HCEC 1CT (cell line): Measurements from ENCODE around the gene CAPZB.

Source experiments
- DNase-seq: peaks from one replicate; pipeline ENCODE4 v3.0.0-alpha.2; 2017

Gene CAPZB

DNA sequence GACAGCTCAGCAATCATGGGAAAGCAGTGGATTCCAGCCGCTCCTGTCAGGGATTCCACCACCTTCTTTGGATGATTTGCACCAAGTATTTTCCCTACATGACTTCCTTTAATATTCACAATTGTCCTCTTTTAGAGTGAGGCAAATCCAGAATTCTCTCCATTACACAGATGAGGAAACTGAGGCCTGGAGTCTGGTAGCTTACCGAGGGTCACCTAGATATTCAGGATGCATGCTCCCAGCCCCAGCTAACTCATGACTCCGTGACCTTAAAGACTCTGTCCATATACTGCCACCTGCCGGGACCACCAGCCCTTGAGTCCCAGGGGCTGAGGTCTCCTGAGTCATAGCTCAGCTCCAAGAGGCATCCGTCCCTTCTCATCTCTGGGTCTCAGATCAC, 80.6 kb downstream of the CAPZB start:
- DNase-seq: no peak

DNA sequence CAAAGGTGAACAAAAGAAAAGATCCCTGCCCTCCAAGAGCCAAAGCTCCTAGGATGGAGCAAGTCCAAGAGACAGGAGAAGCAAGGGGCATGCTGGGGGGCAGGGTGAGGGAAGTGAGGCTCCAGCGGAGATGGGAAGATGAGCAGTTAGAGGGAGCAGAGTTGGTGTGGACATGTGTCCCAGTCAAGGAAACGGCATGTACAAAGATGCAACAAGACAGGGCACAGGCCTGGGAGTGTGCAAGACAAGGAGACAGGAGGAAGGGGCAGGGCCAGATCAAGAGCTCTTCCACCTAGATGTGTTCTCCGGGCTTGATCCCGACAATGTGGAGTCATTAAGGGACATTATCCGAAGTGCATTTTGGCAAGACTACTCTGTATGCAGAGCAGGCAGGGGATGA, 82.1 kb downstream of the CAPZB start:
- no peak for DNase-seq

DNA sequence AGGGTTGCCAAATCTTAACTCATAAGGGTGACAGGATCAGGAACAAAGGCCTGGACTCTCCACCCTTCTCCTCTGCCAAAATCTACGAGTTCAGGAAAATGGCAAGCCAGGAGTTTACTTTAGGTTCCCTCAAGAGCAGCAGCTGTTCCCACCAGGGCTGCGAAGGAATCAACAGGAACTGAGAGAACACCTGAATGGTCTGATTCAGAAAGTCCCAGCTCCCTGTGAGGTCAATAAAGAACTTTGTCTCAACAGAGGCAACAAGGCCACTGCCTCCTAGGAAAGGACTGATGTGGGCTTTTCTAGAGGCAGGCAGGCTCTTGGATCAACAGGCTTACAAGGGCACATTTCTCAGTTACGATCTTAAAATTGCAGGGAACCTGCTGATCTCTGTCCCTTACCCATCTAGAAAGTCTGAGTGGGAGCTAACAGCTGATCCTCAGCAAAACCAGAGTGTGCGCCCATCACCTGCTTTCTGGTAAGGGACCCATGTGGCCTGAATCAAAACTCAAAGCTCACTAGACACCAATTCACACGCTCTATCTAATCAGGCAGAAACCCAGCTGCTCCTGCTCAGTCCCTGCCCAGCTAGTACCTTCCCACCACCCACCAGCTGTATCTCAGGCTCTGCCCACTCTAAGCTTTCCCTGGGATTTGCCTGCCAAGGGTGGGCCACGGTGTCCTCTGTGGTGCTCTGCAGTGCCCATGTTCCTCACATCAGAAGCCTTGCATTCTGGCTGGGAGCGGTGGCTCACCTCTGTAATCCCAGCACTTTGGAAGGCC, 83.1 kb downstream of the CAPZB start:
- no peak for DNase-seq

DNA sequence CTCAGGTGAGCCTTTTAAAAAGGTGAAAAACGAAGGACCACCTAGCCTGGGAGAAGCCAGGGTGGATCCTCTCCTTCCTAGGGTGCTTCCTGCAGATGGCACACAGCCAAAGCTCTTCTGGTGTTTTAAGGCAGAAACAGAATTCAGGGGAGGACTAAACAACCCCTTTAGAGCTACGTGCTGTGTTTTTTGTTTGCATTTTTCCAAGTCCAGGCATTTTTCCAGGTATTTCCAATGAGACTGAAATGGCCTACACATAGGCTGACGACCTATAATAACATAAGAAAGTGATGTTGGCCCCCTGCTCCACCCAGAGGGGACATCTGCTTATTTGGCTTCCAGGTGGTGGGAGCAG, 83.8 kb downstream of the CAPZB start:
- DNase-seq: no peak

DNA sequence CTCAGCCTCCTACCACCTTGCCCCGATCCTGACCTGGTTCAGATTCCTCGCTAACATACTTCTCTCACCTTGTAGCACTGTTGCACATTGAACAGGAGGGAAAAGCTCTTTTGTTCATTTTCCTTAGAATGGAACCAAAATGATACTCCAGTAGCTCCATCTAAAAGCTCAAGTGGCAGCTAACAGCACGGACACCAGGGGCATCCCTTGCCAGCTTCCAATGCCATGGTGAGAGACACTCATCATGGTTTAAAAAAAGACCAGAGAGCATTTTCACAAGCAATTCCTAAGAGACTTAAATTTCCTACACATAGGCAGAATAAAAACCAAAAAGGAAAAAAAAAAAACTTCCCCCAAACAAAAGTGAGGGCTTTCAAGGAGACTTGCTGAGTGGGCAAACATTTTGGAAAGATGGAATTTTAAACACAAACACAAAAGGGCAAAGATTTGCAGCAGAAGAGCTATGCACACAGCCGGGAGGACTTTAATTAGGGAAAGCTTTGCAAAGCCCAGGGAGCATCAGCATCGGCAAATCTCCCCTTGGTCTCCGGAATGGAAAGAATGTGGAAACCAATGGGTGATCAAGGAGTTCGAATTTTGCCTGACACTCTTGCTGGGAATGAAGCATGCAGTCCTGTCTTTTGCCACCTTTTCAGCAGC, 84.3 kb downstream of the CAPZB start:
- DNase-seq: no peak

DNA sequence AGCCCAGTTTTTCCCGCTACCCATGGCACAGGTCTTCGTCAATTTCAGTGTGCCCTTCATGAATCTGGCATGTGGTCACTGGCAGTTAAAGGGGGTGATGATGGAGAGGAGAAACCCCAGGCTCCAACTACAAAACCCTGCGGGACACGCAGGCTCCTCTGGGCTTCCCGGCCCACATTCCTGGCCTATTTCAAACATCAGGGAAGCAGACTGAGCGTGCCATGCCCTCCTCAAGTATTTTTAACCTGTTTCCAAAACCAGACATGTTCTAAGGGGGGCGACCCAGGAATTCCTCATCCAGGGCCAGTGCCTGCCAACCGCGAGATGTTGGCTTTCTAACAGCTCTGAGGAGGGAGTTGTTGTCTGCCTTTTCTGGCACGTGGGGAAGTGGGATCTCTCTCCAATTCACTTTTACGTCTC, 85.1 kb downstream of the CAPZB start:
- no peak for DNase-seq

DNA sequence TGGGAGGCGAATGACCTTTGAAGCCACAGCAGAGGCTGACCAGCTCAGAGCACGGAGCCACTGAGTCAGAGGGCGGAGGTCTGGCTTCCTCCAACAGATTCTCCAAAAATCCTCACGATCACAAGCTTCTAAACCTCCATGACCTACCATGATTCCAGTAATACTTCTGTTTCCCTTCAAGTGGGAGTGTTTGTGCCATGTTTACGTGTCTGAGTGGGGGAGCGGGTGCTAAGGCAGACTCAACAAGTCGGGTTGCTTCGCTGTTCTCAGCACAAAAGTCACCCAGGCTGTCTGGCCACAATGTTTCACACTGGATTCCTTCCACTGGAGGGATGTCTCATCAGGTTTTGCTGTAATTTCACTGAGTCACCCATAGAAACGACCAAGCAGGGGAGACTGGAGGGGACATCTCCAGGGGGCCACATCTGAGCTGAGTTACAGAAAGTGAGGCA, 87.0 kb downstream of the CAPZB start:
- peak; percentile 92 for DNase-seq

DNA sequence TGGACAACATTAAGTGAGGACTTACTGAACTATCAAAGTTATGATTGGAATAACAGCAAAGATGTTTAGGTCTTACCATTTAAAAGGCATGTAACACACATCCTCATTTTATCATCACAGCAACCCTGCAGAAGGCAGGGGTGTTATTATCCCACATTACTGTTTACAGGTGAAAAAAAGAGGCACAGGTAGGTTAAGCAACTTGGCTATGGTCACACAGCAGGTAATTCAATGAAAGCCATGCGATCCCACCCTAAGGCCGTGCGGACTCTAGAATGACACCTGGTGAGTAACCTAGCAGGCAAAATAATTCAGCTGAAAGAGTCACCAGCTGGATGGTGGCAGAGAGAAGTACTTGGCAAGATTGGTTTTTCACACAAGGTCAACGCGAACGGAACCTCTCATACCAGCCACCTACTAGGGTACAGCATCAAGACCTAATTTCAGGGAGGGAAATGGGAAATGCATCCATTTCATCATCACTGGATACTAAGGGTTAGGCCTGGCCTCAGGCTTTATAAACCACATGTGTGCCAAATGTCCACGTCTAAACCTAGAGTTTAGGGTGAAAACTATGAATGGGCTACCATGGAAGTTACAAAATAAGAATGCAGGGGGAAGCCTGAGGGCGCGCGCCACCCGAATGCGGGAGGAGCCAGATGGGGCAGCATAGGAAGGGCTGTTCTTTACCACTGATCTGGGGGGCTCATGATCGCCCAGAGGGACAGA, 88.0 kb downstream of the CAPZB start:
- no peak for DNase-seq

DNA sequence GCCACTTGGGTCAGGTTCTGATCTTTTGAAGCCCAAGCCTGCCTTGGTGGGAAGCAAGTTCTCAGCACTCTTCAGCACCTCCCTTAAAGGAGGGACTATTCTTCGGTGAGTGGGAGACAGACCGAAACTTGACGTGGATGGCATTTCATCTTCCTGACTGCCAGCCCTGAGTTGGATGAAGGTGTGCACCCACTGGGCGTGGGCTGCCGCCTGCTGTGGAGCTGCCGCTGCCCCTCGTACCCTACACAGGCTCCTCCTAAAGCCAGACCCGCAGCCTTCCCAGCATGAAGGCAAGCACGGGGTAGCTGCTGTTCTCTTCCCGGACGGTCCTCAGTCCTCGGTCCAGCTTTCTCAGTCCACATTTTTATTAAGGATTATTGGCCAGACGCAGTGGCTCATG, 89.1 kb downstream of the CAPZB start:
- no peak for DNase-seq

DNA sequence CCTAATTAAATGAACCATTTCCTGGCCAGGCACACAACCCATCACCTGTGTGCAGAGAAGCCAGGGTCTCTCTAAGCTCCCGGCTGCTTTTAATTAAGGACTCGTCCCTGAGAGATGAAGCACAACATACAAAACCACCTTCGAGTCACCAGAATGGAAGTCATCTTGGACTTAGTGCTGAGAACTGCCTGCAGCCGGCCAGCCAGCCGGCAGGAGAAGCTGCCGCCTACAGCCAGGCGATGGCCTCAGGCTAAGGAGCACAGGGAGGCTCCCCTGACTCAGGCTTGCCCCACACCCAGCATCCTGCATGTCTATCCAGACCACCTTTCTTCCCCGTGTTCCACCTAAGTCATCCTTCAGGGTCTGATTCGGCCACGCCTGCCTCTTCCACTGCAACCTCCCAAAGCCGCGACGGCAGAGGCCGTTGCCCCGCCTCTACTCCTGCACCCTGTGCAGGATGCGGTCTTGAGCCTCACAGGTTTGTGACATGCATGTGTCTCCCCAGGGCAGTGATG, 89.6 kb downstream of the CAPZB start:
- DNase-seq: peak; percentile 18

DNA sequence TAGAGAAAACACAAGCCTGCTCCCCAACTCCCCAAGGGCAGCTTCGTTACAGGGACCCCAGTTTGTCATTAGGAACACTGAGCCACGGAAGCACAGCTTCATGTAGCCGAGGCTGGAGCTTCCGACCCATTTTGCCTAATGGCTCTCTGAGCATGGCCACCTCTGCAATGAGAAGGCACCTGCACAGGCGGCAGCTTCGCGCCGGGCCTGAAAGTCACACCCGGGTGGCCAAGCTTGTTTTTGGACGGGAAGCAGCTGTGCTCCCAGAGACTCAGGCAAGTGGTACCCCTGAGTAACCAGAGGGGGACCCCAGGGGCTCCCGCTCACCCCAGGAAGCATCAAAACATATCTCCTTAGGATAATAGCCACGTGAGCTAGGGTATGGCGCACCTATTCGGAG, 92.3 kb downstream of the CAPZB start:
- DNase-seq: no peak

DNA sequence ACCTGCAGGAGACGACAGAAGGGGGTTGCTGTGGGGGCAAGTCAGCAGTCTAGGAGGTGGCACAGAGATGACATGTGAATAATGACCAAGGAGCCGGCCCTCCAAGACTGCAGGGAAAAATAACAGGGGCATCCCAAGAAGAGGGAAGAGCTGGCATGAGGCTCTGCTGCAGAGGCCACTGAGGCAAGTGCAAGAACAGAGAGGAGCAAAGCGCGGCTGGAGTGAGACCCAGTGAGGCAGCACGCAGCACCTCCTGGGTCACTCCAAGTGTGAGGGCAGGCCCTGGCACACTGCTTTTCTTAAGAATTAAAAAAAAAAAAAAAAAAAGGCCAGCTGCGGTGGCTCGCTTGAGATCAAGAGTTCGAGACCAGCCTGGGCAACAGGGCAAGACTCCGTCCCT, 93.1 kb downstream of the CAPZB start:
- DNase-seq: no peak

DNA sequence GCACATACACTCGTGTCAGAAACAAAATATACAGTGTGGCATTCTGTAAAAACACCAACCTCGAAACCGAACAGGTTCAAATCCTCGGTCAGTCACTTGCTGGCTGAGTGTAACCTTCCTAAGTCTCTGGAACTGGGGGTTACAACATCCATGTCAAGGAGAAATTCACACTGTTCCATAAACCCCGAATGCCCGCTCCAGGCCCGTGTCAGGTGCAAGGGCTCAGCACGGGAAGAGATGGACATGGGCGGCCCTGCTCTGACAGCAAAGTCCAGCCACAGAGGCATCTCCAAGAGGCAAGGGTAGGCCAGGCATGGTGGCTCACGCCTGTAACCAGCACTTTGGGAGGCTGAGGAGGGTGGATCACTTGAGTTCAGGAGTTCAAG, 93.8 kb downstream of the CAPZB start:
- no peak for DNase-seq

DNA sequence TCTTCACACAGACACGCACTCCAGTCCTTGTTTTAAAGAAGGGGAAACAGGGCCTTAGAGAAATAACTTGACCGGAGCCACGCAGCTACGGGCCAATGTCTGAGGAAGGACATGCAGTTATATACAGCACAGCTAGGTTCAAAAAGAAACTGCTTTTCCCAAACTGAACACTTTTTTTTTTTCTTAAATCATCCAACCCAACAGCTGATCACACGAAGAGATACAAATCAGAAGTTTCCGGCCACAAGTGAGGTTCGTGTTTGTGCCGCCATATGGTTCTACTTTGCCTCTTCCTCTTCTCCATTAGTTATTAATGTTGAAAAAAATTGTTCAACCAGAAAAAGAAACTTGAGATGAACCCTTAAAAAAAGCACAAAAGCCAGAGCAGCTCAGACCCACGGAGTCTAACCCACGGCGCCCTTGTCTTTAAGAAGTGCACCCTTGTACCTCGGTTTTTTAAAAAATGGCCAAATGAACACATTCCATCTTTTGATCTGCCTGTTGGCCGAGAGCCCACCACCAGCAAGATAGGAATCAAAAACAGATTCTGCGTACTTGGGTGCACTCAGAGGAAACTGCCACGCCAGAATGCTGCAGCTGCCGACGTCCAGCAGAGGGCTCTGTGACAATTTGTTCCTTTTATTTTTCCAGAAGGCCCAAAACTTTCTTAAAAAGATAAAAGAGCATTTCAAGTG, 94.3 kb downstream of the CAPZB start:
- DNase-seq: peak; percentile 56

DNA sequence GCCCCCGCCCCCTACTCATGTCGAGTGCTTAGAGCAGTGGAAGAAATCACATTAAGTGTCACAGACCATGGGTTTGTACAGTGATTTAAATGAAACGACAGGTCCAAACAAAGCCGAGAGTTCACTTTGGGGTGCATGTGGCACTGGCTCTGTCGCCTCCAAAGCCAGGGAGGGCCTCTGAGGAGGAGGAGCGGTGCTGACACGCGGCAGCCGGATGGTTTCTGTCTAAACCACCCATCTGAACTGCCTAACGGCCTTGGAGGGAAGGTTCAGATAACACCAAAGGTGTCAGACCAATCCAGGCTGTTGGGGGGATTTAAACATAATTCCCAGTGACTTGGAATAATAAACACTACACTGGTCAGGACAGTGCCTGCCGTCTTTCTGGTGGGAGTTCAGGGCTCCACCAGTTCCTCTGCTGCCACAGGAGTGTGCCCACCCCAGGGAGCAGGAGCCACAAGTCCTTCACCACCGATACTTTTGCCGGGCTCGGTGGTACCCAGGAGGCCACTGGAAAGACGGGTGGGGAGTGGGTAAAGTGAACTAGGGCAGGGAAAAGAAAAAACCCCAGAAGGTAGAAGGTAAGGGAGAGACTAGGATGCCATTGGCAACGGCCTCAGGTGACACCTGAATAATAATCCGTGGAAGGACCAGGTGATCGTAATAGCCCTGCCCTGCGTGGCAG, 95.0 kb downstream of the CAPZB start:
- no peak for DNase-seq

DNA sequence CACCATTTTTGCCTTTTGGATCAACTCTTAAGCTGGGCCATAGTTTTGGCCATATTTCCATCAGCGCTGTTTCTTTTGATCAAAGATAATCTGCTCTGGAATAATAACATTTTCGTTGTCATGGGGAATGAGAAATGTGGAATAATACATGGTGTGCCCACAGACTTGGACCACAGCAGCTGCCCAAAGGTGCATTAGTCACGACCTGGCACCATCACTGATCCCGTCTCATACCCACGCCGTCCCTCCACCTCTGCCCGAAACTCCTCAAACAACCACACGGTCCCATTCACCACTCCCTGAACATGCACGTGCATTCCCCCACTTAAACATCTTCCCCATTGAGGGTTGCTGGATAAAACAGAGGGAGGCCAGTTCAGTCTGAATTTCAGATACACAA, 96.4 kb downstream of the CAPZB start:
- no peak for DNase-seq

DNA sequence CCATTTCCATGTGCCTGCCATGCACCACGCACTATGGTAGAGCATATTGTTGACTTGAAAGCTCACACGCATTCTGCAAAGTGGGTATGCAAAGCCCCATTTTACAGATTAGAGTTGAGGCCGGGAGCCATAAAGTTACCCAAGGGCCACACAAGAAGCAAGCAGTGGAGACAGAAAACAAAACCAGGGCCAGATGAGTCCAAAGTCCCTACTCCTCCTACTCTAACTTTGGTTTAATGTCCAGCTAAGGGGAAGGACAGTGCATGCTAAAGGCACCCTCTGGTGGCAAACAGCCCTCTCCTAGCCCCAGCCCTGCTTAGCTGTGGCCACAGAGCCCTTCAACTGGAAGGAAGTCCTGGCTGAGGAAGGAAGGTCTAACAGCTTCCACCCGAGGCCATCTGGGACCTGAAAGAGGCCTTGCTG, 98.3 kb downstream of the CAPZB start:
- no peak for DNase-seq

DNA sequence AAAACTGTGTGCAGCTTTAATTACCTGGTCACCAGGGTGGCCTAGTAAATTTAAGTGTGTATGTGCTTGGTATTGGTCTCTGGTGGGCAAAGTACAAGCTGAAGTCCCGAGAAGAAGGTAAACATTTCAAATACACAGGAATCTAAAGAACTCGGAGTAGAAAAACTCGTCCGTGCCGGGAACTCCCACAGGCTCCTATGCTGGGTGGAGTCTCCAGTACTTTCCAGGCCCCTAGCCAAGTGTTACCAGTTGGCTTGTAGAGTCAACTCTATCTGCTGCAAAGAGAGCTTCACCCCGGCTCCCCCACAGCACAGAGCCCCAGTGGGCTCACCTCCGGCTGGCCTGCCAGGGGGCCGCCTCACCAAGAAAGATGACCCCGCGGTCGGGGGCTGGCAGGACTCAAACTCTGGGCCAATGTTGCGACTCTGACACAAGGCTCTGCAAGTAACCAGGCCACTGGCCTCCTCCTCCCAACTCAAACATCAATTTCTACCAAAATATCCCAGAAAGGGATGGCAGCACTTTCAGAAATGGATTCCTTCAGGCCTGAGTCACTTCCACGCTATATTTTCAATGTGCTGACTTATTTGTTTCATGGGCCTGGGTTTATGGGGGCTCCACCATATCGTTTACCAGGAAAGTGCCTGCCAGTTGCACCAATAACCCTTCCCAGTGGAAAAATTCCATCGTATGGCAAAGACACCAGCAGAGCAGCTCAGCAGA, 99.3 kb downstream of the CAPZB start:
- DNase-seq: no peak

DNA sequence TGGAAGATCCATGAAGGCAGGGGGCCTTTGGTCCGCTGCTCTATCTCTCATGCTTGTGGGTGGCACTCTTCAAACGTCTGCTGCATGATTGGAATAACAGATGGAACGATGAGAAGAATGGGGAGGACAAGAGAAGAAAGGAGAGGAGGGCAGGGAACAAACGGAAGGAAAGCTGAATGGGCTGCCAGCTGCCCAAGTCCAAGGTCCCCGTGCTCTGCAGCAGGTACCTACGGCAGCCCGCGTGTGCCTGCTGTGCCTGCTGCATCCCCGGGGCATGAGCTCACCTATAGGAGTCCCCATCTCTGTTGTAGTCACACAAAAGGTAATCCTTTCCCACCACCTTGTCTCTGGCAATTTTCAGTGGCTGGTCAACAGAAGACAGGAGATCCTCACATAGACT, 100.1 kb downstream of the CAPZB start:
- no peak for DNase-seq

DNA sequence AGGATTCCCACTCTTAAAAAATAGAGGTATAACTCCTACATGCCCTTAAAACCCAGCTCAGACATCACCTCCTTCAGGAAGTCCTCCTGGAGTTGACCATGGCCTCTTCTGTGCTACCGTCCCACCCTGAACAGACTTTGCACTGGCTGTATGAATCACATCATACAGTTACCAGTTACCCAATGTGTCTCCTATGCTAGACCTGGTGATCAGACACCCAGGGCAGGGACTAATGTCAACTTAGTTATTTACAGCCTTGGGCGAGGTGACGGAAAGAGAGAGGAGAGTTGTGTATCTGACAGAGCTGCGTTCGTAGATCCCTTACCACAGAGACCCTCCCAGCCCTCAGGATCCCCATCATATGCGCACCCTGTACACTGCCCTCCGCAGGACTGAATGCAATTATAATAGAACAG, 100.6 kb downstream of the CAPZB start:
- DNase-seq: no peak

DNA sequence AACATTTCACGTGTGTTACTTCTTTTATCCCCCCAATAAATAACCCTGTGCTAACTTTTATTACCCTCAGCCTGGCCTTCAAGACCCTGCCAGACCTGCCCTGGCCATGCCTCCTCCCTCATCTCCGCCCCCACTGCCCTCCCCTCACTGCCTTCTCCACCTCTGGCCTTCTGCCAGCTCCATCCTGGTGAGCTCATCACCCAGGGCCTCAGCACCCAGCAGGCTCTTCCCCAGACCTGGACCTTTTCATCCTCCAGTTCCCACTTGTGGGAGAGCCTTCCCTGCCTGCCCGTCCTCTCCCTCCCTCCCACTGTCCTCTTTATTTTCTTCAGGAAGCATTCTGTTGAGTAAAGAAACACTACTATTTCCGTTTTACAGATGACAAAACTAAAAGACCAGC, 101.2 kb downstream of the CAPZB start:
- DNase-seq: no peak

DNA sequence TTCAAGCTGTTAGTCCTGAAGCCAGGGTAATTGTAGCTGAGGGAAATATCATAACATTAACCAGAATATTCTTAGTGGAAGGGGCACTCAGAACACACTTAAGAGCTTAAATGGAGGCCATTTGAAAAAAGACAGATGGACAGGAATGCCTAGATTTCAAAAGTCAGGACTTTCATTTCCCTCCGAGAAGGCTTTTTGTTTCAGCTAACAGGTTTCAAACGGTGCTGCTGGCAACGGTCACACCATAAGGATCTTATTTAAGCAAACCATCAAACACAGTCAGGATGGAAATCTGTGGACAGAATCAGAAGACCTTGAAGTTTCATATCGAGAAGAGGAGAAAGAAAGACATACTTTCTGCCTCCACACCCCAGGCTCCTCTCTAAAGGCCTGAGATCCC, 103.1 kb downstream of the CAPZB start:
- DNase-seq: no peak
